Measurements from ENCODE around the gene OGG1. TPM values are rescaled to one million over a fixed set of nuclear protein-coding genes. Genes with fewer than 3 reads are reported as not detected.

Gene OGG1
- total RNA-seq, 1 experiment from 2014 or later: 21.8 TPM

DNA sequence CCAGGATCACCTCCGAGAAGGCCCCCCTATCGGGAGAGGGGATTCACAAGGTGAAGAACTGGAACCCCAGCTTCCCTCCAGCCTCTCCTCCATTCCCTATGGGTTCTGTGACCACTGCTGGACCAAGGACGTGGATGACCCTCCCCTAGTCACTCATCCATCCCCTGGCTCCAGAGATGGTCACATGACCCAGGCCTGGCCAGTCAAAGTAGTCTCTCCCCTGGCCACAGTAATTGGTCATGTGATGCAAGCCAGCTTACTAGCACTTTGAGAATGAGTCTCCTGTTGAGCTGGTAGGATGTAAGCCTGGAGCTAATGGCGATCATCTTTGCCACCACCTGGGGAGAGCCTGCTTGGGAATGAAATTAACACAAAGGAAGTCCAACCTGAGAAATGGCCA lies 16.1 kb downstream of the OGG1 start:
- Mint-ChIP-seq H3K27ac (ENCODE audit: unreplicated experiment) (no peak overlapping the region), H3K27me3 (ENCODE audit: unreplicated experiment) (no peaks in the 10 kb centered on the region), H3K9me3 (ENCODE audit: low read depth, unreplicated experiment) (no peaks in the 10 kb centered on the region), H3K4me3 (ENCODE audit: low read depth, unreplicated experiment) (no peak overlapping the region), H3K4me1 (ENCODE audit: low read depth, unreplicated experiment) (peaks cover 19% of the 10 kb centered on the region), H3K36me3 (ENCODE audit: insufficient read depth, unreplicated experiment) (peaks cover 31% of the 10 kb centered on the region)
- no peak for DNase-seq
- TF ChIP-seq, protein P1, sequence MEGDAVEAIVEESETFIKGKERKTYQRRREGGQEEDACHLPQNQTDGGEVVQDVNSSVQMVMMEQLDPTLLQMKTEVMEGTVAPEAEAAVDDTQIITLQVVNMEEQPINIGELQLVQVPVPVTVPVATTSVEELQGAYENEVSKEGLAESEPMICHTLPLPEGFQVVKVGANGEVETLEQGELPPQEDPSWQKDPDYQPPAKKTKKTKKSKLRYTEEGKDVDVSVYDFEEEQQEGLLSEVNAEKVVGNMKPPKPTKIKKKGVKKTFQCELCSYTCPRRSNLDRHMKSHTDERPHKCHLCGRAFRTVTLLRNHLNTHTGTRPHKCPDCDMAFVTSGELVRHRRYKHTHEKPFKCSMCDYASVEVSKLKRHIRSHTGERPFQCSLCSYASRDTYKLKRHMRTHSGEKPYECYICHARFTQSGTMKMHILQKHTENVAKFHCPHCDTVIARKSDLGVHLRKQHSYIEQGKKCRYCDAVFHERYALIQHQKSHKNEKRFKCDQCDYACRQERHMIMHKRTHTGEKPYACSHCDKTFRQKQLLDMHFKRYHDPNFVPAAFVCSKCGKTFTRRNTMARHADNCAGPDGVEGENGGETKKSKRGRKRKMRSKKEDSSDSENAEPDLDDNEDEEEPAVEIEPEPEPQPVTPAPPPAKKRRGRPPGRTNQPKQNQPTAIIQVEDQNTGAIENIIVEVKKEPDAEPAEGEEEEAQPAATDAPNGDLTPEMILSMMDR (IDR thresholded peaks at IDR 0.05; ENCODE audit: unreplicated experiment): no peak
- intact Hi-C loops (cut with micrococcal nuclease; ENCODE audit: unreplicated experiment): no loop called here
- CTCF ChIA-PET: no interaction called here
- no TSS peak for BruUV-seq (replicated peaks)

- Mint-ChIP-seq H3K4me3 (ENCODE audit: low read depth, unreplicated experiment) (no peak overlapping the region), H3K9me3 (ENCODE audit: low read depth, unreplicated experiment) (no peaks in the 10 kb centered on the region), H3K4me1 (ENCODE audit: low read depth, unreplicated experiment) (peaks cover 20% of the 10 kb centered on the region), H3K27ac (ENCODE audit: unreplicated experiment) (no peak overlapping the region), H3K27me3 (ENCODE audit: unreplicated experiment) (no peaks in the 10 kb centered on the region), H3K36me3 (ENCODE audit: insufficient read depth, unreplicated experiment) (peaks cover 31% of the 10 kb centered on the region)
- DNase-seq: no peak
- TF ChIP-seq, protein P1 (IDR thresholded peaks at IDR 0.05; ENCODE audit: unreplicated experiment): no peak
- CTCF ChIA-PET: interaction anchor here (0.7 kb wide), 1 partner anchor 373 kb away, joined by 3 read pairs; no protein-coding TSS in a partner anchor
- intact Hi-C loops (cut with micrococcal nuclease; ENCODE audit: unreplicated experiment): no loop called here
- BruUV-seq (replicated peaks): no TSS peak
These were observed 17.7 kb downstream of the OGG1 start for GRCh38 chr3:9767418-9767817.

- CTCF ChIA-PET: interaction anchor here (0.9 kb wide), 1 partner anchor 14 kb away, joined by 4 read pairs; no protein-coding TSS in a partner anchor
- intact Hi-C loops (cut with micrococcal nuclease; ENCODE audit: unreplicated experiment): no loop called here
- H3K4me3 Mint-ChIP-seq (ENCODE audit: low read depth, unreplicated experiment): no peak overlapping the region
These were observed 18.5 kb downstream of the OGG1 start for GRCh38 chr3:9768141-9768775.

DNA sequence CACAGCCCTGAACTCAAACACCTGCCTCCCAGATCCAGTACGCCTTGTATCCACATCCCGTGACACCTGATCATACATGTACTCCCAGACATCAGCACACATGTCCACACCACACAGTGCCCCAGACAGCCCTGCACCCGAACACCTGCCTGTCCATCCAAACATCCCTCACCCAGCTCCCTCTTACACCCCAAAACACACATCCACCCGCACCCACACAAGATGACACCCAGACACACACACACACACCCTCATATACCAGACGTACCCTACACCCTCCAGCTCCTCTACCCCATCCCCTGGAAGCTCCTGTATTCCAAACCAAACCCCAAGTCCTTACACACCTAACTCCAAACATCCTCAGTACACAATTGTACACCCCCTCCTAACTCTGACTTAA lies 19.3 kb downstream of the OGG1 start:
- H3K27ac Mint-ChIP-seq (ENCODE audit: unreplicated experiment): peak overlapping the region; percentile 68
- CTCF ChIA-PET: no interaction called here
- peak overlapping the region; percentile 73 for H3K4me3 Mint-ChIP-seq (ENCODE audit: low read depth, unreplicated experiment)
- H3K36me3 Mint-ChIP-seq (ENCODE audit: insufficient read depth, unreplicated experiment): peaks cover 27% of the 10 kb centered on the region
- TF ChIP-seq, protein P1 (IDR thresholded peaks at IDR 0.05; ENCODE audit: unreplicated experiment): no peak
- intact Hi-C loops (cut with micrococcal nuclease; ENCODE audit: unreplicated experiment): no loop called here
- no peaks in the 10 kb centered on the region for H3K27me3 Mint-ChIP-seq (ENCODE audit: unreplicated experiment)
- BruUV-seq (replicated peaks): no TSS peak
- no peak for DNase-seq
- H3K9me3 Mint-ChIP-seq (ENCODE audit: low read depth, unreplicated experiment): no peaks in the 10 kb centered on the region
- H3K4me1 Mint-ChIP-seq (ENCODE audit: low read depth, unreplicated experiment): peaks cover 20% of the 10 kb centered on the region

More at GRCh38 chr3:9768141-9768775, 18.5 kb downstream of the OGG1 start:
- H3K4me1 Mint-ChIP-seq (ENCODE audit: low read depth, unreplicated experiment): peaks cover 20% of the 10 kb centered on the region
- H3K27me3 Mint-ChIP-seq (ENCODE audit: unreplicated experiment): no peaks in the 10 kb centered on the region
- no peaks in the 10 kb centered on the region for H3K9me3 Mint-ChIP-seq (ENCODE audit: low read depth, unreplicated experiment)
- H3K36me3 Mint-ChIP-seq (ENCODE audit: insufficient read depth, unreplicated experiment): peaks cover 27% of the 10 kb centered on the region
- H3K27ac Mint-ChIP-seq (ENCODE audit: unreplicated experiment): no peak overlapping the region
- DNase-seq: no peak
- TF ChIP-seq, protein P1 (IDR thresholded peaks at IDR 0.05; ENCODE audit: unreplicated experiment): no peak
- BruUV-seq (replicated peaks): no TSS peak
